Stimulated activated CD4-positive, alpha-beta T cell treated with anti-CD3 and anti-CD28 coated beads, TNF-alpha, amount 100 ng/mL, for 24 hours (primary cell): ENCODE data around the gene TVP23C.

Experiments used
- DNase-seq, 3 experiments: peaks; one replicate each; pipeline ENCODE4 v3.0.0-alpha.2; 2020; ENCODE audit warnings: low read depth in 3 of 3

The TVP23C gene

GRCh38 chr17:15465045-15465701 is 98.1 kb downstream of the TVP23C start:
- DNase-seq, result no peak

DNA sequence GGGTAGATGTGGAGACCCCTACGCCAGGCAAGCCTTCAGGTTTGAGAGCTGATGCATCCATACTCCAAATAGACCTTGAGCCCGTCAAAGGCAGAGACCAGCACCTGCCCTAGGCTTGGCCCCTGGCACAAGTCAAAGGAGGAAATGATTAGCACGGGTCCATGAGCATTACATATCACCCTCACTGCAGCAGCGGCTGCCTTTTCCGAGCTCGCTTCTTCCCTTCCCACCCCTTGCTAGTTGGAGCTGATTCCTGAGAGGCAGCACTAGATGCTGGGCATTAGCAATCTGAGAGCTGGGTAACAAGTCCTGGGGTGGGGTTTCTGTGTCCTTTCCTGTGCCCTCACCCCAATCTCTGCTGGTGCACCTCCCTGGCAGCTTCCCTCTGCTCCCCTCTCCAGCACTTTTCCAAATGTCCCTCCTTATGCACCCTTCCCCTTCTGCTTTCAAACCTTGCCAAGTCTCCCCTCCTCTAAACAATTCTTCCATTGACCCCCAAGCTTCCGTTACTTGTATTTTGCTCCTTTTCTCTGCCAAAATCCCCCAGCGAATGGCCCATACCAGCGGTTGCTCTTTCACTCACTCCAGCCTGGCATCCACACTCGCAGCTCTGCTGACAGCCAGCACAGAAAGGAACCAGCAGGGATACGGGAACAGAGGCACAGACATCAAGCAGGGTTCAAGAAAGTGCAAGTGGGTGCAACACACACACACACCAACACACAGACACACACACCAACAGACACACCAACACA is 98.9 kb downstream of the TVP23C start:
- DNase-seq, result no peak

DNA sequence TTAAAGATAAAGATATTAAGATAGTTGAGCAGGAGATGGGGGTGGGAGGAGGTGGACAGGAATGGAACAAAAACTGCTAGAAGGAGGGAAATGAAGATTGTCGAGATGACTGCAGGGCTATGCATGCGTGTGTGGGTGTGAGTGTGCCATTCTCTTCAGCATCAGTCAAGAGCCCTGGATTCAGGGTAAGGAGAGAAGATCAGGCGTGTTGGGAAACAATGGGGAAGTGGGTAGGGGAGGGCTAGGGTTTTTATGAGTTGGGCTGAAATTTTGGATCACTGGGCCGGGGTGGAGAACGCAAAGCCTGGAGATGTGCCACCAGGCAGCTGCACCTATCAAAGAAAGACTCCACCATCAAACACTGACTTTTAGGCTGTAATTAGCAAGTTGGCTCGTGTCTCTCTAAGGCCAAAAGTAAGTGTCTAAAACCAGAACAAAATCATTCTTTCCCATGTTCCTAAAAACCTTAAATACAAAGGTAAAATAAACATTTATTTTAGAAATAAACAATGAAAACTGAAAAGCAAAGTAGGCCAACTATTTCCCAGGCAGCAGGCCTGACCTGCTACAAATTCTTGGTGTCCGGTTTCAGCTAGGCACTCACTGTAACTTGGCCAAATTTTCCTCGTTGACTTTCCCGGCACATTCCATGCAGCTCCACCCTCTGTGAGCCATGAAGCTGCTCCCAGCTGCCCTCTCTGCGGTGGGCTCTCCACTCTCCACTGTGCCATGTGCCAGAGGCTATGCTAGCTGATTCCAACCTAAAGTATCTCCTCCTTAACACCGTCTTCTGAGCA is 100.1 kb downstream of the TVP23C start:
- no peak for DNase-seq

DNA sequence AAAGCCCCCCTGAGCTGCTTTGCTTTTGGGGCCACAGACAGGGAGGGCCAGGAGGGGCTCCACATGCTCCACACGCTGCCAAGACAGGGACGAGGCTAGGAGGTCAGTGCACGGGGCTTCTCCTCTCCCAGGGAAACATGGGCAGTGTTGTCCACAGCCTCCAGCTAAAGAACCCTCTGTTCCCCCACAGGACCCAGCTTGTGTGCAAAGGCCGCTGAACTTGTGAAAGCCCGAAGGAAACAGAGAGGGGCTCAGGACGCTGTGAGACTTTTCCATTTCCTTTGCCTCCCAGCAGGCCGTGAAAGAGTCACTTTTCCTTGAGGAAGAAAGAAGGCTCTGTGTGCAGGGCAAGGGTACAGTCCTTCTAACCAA is 105.6 kb downstream of the TVP23C start:
- DNase-seq, result no peak

DNA sequence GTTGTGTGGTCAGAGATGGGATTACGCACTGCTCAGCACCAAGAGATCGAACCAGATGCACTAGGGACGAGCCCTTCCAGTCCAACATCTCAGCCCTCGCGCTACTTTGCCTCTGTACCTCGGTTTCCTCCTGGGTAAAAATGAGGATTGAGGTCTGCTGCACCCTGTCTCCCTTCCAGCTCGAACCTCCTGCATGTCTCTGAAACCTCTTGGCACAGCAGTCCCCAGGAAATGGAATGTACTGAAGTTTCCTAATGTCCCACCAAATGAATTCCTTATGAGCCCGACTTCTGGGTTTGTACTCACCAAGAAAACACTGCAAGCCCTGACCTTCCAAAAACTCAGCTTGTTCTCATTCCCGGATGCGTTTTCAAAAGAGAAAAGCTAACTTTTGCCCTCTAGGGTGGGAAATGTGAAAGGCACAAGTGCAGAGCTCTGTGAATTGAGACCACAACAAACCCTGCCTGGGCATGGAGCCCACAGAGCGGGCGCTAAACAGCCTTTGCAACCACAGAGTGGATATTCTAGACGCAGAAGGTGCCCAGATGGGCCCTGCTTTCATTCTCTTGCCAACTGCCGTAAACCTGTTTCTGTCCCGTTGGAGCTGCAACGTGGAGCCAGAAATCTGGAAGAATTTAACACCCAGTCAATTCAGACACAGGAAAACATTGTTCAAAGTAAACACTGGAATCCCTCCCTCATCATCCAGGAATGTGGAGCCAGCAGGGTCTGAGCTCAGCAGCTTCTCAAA is 106.1 kb downstream of the TVP23C start:
- no peak for DNase-seq

GRCh38 chr17:15456496-15456895 is 106.8 kb downstream of the TVP23C start:
- no peak for DNase-seq

DNA sequence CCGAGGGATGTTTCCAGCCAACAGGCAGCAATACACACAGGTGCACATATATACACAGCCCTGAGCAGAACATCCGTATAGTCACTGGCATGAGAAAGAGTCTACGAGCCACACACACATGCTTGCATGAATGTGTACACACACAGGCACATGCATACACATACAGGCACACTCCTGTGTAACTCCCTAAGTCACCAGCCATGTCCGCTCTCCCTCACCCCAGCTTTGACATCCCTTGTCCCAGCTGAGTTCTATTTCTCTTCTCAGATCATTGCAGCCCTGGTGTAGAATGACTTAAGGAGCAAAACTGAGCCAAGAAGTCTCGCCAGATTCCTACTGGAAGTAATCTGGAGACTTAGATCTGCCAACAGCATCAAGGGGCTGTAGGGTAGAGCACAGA is 108.9 kb downstream of the TVP23C start:
- no peak for DNase-seq

DNA sequence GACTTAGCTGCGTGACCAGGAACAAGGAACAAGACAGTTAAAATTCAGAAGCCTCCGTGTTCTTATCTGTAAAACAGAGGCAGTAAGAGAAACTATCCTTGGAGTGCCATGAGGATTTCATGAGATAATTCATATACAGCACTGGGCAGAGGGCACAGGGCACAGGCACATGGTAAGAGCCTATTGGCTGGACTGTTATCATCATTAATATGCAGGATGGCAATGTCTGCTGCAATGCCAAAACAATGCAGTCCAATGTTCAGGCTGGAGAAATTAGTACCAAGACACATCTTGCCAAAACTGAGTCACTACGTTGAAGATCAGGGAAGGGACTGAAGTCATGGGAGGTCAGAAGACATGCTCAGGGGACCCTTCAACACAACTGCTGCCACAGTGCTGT is 109.5 kb downstream of the TVP23C start:
- DNase-seq, result no peak

GRCh38 chr17:15453246-15453645 is 110.0 kb downstream of the TVP23C start:
- DNase-seq, result no peak

DNA sequence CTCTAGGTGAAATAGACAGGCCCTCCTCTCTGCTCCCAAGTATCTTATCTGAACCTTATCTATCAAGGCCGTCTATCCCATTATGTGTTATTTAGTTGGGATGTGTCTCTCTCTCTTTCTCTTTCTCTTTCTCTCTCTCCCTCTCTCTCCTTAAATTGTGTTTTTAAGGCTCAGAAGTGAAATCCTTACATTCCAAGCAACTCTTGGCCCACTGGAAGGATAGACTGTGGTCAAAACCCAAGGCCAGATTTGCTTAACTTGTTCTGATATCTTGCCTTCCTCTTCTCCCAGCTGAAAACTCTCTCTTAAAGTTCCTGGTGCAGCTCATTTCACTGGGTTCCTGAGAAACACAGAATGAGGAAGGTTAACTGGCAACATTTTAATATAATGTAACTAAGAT is 110.5 kb downstream of the TVP23C start:
- no peak for DNase-seq
